Measurements from ENCODE around the gene NIPSNAP3A. TPM values are rescaled to one million over a fixed set of nuclear protein-coding genes. Genes with fewer than 3 reads are reported as not detected.

NIPSNAP3A gene
- total RNA-seq, 1 experiment from 2014 or later = 17.4 TPM

DNA sequence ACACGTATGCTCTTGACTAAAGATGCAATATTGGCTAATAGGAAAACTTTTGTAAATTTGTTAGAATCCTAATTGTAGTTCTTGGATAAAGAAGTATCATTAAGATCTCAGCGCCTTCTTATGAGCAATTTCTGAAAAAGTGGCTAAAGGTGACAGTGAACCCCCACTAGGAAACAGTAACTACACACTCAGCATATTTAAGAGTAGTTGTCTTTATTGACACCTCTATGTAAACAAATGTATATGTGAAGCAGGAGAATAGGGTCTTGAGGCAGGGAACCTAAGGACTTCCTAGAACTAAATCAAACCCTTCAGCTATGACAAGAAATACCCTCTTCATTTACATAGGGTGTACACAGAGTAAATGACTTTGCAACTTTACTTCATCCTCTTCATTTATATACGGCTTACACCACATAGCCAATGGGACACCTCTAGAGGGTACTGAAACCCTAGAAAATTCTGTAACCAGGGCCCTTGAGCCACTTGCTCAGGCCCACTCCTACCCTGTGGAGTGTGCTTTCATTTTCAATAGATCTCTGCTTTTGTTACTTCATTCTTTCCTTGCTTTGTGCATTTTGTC, 2.8 kb downstream of the NIPSNAP3A start:
- intact Hi-C loops (cut with micrococcal nuclease; ENCODE audit: unreplicated experiment) = no loop called here
- Histone ChIP-seq H3K4me1 (ENCODE audit: control insufficient read depth, insufficient read depth, low read length) (peaks cover 8% of the 10 kb centered on the region), H3K9me3 (ENCODE audit: control insufficient read depth, insufficient read depth, low read depth, low read length) (no peaks in the 10 kb centered on the region), H3K27ac (ENCODE audit: low read length) (no peak overlapping the region), H3K36me3 (ENCODE audit: control insufficient read depth, insufficient read depth, low read length) (peaks cover 3% of the 10 kb centered on the region), H3K27me3 (ENCODE audit: control insufficient read depth, insufficient read depth, low read length) (no peaks in the 10 kb centered on the region), H3K4me3 (ENCODE audit: low read depth in 2 of 2, low read length in 2 of 2) (no peak overlapping the region)
- TF ChIP-seq, protein P1, sequence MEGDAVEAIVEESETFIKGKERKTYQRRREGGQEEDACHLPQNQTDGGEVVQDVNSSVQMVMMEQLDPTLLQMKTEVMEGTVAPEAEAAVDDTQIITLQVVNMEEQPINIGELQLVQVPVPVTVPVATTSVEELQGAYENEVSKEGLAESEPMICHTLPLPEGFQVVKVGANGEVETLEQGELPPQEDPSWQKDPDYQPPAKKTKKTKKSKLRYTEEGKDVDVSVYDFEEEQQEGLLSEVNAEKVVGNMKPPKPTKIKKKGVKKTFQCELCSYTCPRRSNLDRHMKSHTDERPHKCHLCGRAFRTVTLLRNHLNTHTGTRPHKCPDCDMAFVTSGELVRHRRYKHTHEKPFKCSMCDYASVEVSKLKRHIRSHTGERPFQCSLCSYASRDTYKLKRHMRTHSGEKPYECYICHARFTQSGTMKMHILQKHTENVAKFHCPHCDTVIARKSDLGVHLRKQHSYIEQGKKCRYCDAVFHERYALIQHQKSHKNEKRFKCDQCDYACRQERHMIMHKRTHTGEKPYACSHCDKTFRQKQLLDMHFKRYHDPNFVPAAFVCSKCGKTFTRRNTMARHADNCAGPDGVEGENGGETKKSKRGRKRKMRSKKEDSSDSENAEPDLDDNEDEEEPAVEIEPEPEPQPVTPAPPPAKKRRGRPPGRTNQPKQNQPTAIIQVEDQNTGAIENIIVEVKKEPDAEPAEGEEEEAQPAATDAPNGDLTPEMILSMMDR (IDR thresholded peaks at IDR 0.05) = no peak
- TF ChIP-seq POLR2AphosphoS5 (IDR thresholded peaks at IDR 0.05; ENCODE audit: low read depth, low read length) (no peak), SIN3A (IDR thresholded peaks at IDR 0.05; ENCODE audit: borderline replicate concordance, insufficient read depth, low read depth, low read length) (no peak), TCF7L2 (IDR thresholded peaks at IDR 0.05; ENCODE audit: low read depth, low read length) (no peak)
- TF ChIP-seq, protein P2, sequence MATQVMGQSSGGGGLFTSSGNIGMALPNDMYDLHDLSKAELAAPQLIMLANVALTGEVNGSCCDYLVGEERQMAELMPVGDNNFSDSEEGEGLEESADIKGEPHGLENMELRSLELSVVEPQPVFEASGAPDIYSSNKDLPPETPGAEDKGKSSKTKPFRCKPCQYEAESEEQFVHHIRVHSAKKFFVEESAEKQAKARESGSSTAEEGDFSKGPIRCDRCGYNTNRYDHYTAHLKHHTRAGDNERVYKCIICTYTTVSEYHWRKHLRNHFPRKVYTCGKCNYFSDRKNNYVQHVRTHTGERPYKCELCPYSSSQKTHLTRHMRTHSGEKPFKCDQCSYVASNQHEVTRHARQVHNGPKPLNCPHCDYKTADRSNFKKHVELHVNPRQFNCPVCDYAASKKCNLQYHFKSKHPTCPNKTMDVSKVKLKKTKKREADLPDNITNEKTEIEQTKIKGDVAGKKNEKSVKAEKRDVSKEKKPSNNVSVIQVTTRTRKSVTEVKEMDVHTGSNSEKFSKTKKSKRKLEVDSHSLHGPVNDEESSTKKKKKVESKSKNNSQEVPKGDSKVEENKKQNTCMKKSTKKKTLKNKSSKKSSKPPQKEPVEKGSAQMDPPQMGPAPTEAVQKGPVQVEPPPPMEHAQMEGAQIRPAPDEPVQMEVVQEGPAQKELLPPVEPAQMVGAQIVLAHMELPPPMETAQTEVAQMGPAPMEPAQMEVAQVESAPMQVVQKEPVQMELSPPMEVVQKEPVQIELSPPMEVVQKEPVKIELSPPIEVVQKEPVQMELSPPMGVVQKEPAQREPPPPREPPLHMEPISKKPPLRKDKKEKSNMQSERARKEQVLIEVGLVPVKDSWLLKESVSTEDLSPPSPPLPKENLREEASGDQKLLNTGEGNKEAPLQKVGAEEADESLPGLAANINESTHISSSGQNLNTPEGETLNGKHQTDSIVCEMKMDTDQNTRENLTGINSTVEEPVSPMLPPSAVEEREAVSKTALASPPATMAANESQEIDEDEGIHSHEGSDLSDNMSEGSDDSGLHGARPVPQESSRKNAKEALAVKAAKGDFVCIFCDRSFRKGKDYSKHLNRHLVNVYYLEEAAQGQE (IDR thresholded peaks at IDR 0.05; ENCODE audit: insufficient read depth in 1 of 2, low read depth in 2 of 2, low read length in 1 of 2) = no peak
- ChIA-PET POLR2A (no interaction called here), CTCF (no interaction called here)
- DNase-seq (ENCODE audit: low read depth, low spot score) (no peak), ATAC-seq (no peak)
- BruUV-seq (replicated peaks) = no TSS peak
- in situ Hi-C loops (cut with HindIII; ENCODE audit: low pct_unique_long_range_greater_than_20kb, low sequenced_read_pairs) = no loop called here

DNA sequence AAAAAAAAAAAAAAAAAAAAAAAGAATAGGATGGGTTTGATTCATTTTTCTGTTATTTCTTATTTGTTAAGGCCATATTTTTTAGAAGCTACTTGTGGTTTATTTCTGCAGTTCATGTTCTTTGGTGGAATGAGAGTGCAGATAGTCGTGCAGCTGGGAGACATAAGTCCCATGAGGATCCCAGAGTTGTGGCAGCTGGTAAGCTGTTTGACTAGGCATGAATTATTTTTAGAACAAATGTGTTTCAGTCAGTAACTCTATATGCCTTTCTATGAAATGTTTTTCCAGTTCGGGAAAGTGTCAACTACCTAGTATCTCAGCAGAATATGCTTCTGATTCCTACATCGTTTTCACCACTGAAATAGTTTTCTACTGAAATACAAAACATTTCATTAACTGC, 11.5 kb downstream of the NIPSNAP3A start:
- POLR2A ChIA-PET = no interaction called here
- in situ Hi-C loops (cut with HindIII; ENCODE audit: low pct_unique_long_range_greater_than_20kb, low sequenced_read_pairs) (no loop called here), intact Hi-C loops (cut with micrococcal nuclease; ENCODE audit: unreplicated experiment) (no loop called here)
- H3K4me3 ChIP-seq (ENCODE audit: low read depth in 2 of 2, low read length in 2 of 2) = no peak overlapping the region
- no peak for ATAC-seq
- H3K36me3 ChIP-seq (ENCODE audit: control insufficient read depth, insufficient read depth, low read length) = no peaks in the 10 kb centered on the region; the same call in 1 of the 2 replicates
- H3K27ac ChIP-seq (ENCODE audit: low read length) = no peak overlapping the region
- no TSS peak for BruUV-seq (replicated peaks)
- DNase-seq (ENCODE audit: low read depth, low spot score) = no peak
- no peaks in the 10 kb centered on the region for H3K9me3 ChIP-seq (ENCODE audit: control insufficient read depth, insufficient read depth, low read depth, low read length)
- CTCF ChIA-PET = no interaction called here
- TF ChIP-seq, protein P1 (IDR thresholded peaks at IDR 0.05) = no peak
- TF ChIP-seq SIN3A (IDR thresholded peaks at IDR 0.05; ENCODE audit: borderline replicate concordance, insufficient read depth, low read depth, low read length) (no peak), POLR2AphosphoS5 (IDR thresholded peaks at IDR 0.05; ENCODE audit: low read depth, low read length) (no peak), TCF7L2 (IDR thresholded peaks at IDR 0.05; ENCODE audit: low read depth, low read length) (no peak)
- TF ChIP-seq, protein P2 (IDR thresholded peaks at IDR 0.05; ENCODE audit: insufficient read depth in 1 of 2, low read depth in 2 of 2, low read length in 1 of 2) = no peak
- no peaks in the 10 kb centered on the region for H3K27me3 ChIP-seq (ENCODE audit: control insufficient read depth, insufficient read depth, low read length)
- H3K4me1 ChIP-seq (ENCODE audit: control insufficient read depth, insufficient read depth, low read length) = no peaks in the 10 kb centered on the region

Data from Panc1 (cell line).